Fibroblast of skin of back (primary cell): ENCODE data around the gene JAM2.
A peak's percentile ranks its signal among the peaks of the same experiment; 100 is the strongest.
"Not testable (repeated sequence)": the region's sequence is repeated elsewhere in the genome, so short reads cannot be mapped to it uniquely, and the experiment has no call there.

Experiments used
- DNase-seq: peaks from one replicate; pipeline ENCODE4 v3.0.0-alpha.2; 2013

Gene JAM2

DNA sequence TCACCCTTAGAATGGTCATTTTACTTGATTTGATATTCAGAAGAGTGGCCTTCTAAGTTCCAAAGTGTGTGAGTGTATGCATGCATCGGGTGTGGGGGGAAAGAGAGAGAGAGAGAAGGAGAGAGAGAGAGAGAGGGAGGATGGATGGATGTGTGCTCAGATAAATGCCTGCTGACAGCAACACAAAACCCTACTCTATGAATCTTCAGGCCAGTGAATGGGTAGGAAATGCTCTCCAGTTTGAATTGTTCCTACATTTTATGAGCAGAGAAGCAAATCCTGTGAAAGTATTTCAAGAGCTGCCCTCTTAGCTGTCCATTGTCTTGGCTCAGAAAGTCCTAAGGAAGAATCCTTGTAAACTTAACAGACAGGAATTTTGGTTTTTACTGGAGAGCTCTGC is 7.4 kb downstream of the JAM2 start:
- no peak for DNase-seq

DNA sequence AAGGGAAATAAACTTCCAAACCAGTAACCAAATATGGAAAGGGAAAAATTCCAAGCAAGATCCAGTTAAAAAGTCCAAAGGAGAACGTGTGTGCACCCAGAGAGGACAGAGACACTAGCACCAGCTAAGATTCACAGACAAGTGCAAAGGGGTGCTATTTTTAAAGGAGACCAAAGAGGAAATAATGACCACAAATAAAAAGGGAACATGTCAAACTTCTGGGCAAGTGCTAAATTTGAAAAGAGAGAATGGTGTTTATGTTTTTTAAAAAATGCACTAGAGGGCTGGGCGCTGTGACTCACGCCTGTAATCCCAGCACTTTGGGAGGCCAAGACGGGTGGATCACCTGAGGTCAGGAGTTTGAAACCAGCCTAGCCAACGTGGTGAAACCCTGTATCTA is 8.6 kb downstream of the JAM2 start:
- no peak for DNase-seq

DNA sequence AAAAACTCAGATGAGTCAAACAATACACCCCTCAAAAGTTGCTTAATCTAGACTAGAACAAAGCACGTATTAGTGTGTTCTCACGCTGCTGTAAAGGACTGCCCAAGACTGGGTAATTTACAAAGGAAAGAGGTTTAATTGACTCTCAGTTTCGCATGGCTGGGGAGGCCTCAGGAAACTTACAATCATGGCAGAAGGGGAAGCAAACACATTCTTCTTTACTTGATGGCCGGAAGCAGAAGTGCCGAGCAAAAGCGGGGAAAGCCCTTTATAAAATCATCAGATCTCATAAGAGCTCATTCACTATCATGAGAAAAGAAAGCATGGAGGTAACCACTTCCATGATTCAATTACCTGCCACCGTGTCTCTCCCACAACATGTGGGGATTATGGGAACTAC is 10.1 kb downstream of the JAM2 start:
- DNase-seq, result no peak

DNA sequence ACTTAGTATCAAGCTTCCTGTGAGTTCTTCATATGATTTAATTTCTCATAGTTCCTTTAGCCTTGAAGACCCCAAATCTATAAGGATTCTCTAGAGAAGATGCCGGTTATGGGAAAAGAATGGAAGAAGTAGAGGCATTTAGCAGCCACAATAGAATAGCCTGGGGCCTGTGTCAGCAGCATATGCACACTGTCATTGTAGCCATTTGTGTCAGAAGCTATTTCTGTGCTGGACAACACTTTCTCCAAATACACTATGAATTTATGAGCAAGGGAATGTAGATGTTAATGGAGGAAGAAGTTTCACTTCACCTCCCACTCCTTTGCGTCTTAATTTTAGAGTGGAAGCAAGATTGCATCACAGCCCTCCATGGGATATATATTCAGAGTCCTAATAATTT is 17.4 kb downstream of the JAM2 start:
- no peak for DNase-seq

DNA sequence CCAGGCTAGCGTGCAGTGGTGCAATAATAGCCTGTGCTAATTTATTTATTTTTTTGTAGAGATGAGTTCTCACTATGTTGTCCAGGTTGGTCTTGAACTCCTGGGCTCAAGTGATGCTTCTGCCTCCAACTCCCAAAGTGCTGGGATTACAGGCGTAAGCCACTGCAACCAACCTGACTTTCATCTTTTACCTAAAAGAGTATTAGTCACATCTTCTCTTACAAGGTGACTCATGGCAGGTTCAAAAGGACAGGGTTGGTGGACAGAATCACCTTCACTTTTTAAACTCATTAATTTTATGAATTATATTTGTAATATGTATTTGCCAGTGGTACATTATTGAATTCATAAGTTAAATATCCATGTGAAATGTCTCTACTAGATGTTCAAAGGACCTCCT is 18.1 kb downstream of the JAM2 start:
- DNase-seq, result no peak

DNA sequence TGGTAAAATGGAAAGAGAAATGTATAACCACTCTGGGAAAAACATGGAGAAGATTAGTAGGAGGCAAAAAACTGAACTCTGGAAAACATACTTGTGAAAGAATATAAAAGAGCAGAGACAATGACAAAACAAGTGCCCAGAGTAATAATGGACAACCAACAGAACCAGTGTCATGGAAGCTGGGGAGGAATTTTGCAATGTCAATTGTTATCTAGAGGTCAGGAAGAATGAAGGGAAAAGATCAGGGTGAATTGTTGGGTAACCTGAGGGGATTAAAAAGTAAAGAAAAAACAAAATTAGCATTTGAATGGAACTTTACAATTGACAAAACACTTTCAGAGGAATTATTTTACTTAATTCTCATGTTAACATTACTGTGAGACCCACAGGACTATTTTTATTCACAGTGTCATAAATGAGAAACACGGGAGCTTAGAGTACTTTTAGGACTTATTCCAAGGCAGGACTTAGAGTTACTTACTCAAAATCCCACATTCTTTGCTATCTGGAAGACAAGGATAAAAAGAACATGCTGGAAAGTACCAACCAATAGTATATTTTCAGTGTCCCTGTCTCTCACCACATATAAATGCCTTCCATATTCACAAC is 19.5 kb downstream of the JAM2 start:
- DNase-seq, result no peak

DNA sequence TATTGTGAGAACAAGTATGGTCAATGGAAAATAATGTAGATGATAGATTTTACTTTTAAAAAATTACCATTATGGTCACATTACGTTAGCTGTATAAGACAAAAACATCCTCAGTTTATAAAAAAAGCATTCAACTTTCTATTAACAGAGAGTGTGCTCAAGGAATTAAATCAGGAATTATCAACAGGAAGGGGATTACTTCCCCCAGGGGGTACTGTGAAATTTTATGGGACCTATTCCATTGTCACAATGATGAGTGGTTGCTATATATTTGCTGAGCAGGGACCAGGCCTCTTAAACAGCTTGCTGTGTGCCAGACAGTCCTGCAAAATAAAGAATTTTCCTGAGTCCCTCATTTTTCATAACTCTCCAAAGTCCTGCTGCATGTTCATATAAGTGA is 21.2 kb downstream of the JAM2 start:
- no peak for DNase-seq

DNA sequence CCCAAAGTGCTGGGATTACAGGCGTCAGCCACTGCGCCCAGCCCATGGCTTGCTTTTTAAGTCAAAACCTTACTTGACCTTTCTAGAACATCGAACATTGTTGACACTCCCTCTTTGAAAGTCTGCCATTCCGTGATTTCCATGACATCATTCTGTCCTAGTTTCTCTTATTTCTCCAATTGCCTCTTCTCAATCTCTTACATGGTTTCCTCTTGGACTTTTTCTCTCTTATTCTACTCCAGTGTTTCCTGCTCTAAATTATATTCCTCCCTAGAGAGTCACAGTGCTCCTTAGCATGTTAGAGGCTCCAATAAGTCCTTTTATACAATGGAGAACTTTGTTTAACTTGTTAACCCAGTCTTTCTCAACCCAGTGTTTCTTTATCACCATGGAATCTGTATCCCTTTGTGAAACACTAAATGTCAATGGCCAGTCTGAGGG is 25.5 kb downstream of the JAM2 start:
- DNase-seq, result no peak

DNA sequence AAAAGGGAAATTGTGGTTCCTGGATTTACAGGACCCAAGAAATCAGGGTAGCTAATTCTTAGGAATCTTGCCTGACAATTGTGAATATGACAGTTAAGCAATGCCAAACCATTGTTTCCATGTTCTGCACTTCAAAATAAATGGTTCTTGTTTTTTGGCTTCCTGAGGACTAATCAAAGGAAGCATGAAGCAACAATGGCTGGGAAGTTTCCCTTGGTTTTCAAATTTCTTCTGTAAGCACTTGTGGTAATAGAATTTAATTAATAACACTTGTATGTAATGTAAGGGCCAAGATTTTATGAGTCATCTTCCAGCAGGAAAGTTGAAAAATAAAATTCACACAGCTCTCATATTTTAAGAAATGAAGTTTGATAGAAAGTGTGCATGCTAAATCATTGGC is 31.7 kb downstream of the JAM2 start:
- peak; percentile 57 for DNase-seq

DNA sequence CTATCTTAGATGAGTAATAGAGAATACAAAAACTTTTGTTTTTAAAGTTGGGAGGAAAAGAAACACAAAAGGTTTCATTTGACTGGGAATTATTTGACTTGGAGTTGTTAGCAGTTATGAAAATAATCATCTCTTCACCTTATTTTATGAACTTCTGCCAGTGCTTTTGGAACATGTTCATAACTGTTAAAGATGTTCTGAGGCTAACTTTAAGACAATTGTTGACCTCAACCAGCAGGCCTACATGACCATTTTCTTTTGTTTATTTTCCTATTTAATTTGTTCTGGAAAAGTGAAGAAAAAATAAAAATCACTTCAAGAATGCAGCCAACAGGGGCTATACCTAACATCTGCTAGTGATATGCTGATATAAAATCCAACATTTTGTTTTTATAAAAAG is 37.4 kb downstream of the JAM2 start:
- DNase-seq, result no peak

DNA sequence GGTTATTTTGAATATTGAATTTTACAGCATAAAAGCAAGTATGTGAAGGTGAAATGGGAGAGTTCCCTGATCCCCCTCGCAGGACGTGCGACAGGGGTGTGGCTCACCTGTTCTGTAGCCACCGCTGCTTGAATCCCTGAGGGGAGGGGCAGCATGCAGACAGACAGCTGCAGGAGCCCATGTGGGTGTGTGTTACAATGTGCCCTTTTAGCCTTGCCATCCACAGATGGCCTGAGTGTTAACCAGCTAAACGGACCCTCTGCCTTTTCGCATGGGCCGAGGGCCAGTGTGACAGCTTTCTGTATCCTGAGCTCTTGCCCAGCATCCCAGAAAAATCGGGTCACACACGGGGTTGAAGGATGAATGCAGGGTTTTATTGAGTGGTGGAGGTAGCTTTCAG is 43.3 kb downstream of the JAM2 start:
- no peak for DNase-seq

DNA sequence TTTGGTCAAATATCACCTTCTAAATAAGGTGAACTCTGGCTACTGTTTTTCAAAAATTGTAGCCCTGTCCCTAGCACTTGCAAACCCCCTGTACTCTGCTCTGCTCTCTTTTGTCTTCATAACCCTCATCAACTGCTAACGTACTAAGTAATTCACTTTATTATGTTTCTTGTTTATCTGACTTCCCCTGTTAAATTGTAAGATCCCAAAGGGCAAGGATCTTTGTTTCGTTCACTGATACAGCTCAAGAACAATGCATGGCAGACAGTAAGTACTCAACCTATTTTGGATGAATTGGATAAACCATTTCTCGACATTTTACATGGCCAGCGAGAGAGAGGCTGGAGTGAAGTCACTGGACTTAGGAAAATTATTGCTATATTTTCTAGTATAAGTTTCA is 48.7 kb downstream of the JAM2 start:
- DNase-seq, result no peak

DNA sequence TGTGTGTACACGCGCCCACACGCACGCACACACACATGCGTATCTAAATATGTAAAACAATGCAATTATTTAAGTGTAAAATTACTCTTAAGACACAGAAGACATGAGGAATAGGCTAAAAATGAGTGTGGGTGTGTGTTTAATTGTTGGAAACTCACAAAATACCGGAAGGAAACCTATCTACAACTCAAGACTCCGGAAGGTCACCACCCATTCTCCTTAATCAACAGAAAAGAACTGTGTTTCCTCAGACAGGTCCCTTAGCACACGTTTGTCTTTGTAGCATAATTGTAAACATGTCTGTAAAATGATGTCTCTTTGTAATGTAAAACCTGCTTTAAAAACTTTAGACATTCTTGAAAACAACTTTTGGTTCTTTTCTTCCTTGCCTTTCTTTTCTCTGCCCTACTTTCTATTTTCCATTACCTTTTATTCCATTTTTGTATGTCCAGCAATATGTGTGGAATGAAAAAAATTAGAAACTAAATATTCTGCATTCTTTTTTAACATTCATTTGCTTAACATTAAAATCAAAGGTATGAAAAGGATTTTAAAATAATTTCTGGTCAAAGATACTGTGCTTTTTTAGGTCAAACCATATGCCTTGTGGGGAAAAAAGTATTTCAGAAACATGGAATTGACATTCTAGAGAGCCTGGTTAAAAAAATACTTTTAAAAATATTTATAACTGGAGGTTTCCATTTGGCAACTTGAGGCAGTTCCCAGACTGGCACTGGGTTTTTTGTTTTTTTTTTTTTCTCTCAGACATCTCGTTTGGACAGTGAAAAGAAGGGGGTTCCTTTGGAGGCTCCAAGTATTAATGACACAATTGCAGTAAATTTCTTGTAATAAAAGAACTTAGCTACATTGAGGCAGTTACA is 49.5 kb downstream of the JAM2 start:
- DNase-seq, result peak; percentile 63

DNA sequence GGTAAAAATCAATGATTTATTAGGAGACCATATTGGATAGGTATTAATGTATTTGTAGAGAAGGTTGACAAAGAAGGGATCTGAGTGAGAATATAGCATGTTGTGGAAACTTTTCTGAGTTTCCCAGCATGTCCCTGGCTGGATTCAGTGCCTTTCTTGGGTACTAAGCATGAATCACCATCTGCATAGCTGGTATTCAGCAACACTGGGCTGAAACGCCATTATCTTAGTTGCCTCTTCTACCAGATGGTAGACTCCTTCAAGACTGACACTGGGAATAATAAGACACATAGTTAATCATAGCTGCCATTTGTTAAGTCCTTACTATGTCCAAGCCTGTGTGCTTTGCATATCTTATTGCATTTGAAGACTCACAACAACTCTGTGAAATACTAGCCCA is 50.2 kb downstream of the JAM2 start:
- peak; percentile 52 for DNase-seq

DNA sequence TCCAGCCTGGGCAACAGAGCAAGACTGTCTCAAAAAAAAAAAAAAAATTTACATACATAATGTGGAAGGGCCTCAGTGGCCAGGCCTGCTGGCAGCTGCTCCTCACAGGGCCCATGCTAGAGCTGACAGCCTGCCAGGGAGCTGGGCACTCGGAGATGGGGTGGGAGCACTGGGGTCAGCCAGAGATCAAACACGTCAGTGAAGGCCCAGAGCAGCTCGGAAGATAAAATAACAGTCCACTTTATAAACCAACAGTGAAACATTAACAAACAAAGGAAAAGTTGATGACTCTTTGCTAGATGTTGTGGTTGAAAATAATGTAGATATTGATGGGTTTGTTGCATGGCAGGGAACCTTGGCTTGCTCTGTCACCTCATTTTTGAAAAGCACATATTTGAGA is 52.9 kb downstream of the JAM2 start:
- no peak for DNase-seq

DNA sequence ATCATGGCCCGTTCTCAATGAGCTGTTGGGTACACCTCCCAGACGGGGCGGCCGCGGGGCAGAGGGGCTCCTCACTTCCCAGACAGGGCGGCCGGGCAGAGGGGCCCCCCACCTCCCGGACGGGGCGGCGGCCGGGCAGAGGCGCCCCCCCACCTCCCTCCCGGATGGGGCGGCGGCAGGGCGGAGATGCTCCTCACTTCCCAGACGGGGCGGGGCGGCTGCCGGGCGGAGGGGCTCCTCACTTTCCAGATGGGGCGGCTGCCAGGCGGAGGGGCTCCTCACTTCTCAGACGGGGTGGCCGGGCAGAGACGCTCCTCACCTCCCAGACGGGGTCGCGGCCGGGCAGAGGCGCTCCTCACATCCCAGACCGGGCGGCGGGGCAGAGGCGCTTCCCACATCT is 56.4 kb downstream of the JAM2 start:
- DNase-seq, result not testable (repeated sequence)

DNA sequence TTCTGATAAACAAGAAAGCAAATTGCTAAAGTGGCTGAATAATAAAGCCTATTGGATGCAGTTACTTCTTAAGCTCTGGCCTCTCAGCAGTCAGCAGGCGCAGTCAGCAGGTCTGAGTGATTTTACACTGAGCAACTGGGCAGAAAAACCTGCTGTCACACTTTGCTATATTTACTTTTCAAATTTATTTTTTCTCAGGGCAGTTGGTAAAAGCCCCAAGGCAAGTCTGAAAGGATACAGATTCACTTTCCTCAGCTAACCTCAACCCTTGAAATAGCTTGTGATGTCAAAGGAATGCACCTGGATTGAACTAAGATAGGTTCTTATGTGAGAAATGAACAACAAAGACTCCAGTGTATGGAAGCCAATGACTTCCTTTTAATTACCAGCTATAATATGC is 61.7 kb downstream of the JAM2 start:
- DNase-seq, result no peak

DNA sequence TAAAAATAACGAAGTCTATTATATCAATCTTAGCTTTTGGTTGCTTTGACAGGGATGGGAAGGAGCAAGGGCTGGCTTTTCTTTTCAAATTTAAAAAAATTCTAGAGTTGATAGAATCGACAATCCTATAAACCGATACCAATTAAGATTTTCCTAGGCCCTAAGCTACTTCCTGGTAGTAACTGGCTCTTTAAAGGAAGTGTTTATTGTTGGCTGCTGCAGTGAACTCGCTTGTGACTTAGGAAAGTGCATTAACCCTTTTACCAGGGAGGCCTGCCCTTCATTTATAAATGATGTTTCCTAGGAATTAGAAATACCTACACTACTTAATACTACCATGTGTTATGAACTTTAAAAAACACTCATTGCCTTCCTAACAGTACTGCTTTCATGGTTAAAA is 62.5 kb downstream of the JAM2 start:
- no peak for DNase-seq

DNA sequence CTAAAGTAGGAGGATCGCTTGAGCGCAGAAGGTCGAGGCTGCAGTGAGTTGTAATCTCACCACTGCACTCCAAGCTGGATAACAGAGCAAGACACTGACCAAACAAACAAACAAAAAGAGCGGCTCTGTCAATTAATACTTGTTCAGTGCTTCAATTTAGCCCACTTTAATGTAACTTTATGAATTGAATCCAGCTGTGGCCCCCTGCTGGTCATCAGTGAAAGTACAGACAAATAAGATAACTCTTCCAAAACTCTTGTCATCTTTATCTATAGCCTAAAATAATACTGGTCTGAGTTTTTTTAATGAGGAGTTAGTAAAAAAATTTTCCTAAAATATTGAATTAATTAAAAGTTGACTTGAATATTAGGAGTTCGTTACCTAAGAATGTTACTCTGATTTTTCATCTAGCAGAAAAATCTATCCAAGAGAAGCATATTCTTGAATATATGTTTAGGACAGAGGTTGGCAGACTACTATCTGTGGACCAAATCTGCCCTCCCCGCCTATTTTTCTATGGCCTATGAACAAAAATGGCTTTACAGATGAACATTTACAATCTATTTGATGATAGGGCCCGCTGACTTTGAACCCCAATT is 69.5 kb downstream of the JAM2 start:
- DNase-seq, result peak; percentile 53

DNA sequence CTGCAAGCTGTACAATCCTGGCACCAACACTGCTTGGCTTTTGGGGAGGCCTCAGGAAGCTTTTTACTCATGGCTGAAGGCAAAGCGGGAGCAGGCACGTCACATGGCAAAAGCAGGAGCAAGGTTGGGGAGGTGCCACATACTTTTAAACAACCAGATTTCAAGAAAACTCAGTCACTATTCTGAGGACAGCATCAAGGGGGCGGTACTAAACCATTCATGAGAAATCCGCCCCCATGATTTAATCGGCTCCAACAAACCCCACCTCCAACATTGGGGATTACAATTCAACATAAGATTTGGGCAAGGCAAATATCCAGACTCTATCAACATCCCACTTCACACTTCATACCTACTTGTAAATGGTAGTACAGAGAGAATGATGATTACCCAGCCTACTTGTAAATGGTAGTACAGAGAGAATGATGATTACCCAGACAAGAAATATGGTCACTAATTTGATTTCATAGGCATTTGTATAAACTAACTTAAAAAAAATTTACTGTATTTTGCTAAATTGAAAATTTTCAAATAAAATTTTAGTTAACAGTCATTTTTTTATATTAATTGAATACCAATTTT is 70.7 kb downstream of the JAM2 start:
- no peak for DNase-seq

DNA sequence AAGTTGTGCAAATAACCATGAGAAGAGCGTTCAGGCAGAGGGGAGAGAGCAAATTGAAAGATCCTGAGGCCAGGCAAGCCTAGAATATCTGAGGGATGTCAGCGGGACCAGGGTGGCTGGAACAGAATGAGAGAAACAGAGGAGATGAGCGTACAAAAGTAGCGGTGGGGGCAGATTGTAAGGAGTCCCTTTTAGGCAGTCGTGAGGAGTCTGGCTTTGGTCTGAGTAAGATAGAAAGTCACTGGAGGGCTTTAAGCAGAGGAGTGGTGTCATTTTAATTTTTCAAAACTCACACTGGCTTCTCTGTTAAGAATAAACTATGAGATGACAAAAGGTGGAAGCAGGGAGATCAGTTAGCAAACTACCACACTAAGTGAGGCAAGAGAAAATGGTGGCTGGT is 71.5 kb downstream of the JAM2 start:
- DNase-seq, result no peak

DNA sequence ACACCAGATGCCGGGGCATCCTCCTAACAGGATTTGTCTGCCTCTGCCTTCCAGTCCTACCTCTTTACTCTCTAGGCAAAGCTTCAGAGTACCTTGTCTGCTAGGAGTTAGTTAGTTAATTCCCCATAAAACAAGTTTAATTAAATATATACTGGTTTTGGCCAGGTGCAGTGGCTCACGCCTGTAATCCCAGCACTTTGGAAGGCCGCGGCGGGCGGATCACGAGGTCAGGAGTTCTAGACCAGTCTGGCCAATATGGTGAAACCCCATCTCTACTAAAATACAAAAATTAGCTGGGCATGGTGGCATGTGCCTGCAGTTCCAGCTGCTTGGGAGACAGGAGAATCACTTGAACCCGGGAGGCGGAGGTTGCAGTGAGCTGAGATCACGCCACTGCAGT is 75.0 kb downstream of the JAM2 start:
- not testable (repeated sequence) for DNase-seq

DNA sequence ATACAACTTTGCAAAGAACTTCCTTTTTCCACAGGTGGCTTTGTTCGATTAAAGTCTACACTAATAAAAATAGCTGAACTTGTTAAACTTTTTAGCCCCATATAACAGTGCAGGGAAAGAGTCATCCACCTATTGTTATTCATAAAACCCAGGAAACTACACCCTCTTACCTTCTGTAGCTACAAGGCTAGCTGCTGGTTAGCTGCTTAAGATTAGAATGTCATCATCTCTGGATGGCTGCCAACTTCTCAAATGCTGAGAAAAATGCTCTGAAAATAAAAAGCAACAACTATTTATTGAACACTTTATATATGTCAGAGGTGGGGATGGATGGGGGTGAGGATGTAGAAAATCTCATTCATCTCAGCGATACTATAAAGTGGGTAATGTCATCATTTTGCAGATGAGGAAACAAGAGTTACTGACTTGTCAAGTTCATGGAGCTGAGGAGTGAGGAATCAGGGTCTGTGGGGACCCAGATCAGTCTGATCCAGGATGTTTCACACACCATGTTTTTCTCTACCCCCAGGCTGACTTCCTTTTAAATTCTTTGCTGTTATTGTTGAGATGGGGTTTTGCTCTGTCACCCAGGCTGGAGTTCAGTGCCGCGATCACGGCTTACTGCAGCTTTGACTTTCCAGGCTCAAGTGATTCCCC is 78.6 kb downstream of the JAM2 start:
- DNase-seq, result peak; percentile 19
